CD1c-positive myeloid dendritic cell (primary cell): ENCODE data around the gene FAM89B.

ENCODE experiments used
- DNase-seq: peaks from one replicate; pipeline ENCODE4 v3.0.0-alpha.2; 2016; ENCODE audit errors: extremely low spot score

The FAM89B gene

GRCh38 chr11:65573391-65574079, 1.2 kb downstream of the FAM89B start:
- no peak for DNase-seq

- peak; percentile 97 for DNase-seq
Measured at GRCh38 chr11:65574109-65574810, 1.9 kb downstream of the FAM89B start.

GRCh38 chr11:65574811-65575567, 2.7 kb downstream of the FAM89B start:
- DNase-seq, result no peak

- peak; percentile 92 for DNase-seq
Measured at GRCh38 chr11:65575568-65576231, 3.4 kb downstream of the FAM89B start, which contains the start of gene EHBP1L1. EHBP1L1 (plus strand) TSS chr11:65576053; CDS start chr11:65576303, 250 bp downstream.

- peak; percentile 77 for DNase-seq
Measured at GRCh38 chr11:65576232-65576866, 4.0 kb downstream of the FAM89B start.

GRCh38 chr11:65576867-65577755, 4.8 kb downstream of the FAM89B start:
- peak; percentile 94 for DNase-seq

- no peak for DNase-seq
Measured at GRCh38 chr11:65577756-65578109, 5.4 kb downstream of the FAM89B start.

GRCh38 chr11:65578134-65578533, 5.8 kb downstream of the FAM89B start:
- DNase-seq, result no peak

GRCh38 chr11:65578667-65579066, 6.3 kb downstream of the FAM89B start:
- no peak for DNase-seq

GRCh38 chr11:65579291-65579690, 7.0 kb downstream of the FAM89B start:
- DNase-seq, result no peak

GRCh38 chr11:65580031-65580692, 7.8 kb downstream of the FAM89B start:
- no peak for DNase-seq

- DNase-seq, result no peak
Measured at GRCh38 chr11:65580756-65581155, 8.4 kb downstream of the FAM89B start.

- no peak for DNase-seq
Measured at GRCh38 chr11:65581928-65582327, 9.6 kb downstream of the FAM89B start.

GRCh38 chr11:65583589-65583988, 11.3 kb downstream of the FAM89B start:
- DNase-seq, result no peak

GRCh38 chr11:65584106-65584505, 11.8 kb downstream of the FAM89B start:
- no peak for DNase-seq

GRCh38 chr11:65584723-65585171, 12.4 kb downstream of the FAM89B start:
- no peak for DNase-seq

- no peak for DNase-seq
Measured at GRCh38 chr11:65585396-65586246, 13.3 kb downstream of the FAM89B start.

- DNase-seq, result no peak
Measured at GRCh38 chr11:65586247-65586630, 13.9 kb downstream of the FAM89B start.

GRCh38 chr11:65586676-65587075, 14.3 kb downstream of the FAM89B start:
- peak; percentile 26 for DNase-seq
